Ureter (tissue), 1 donor: ENCODE measurements around the gene GARNL3. TPM values are rescaled to one million over a fixed set of nuclear protein-coding genes. Genes with fewer than 3 reads are reported as not detected.

ENCODE experiments used
- DNase-seq: peaks from one replicate; pipeline ENCODE4 v3.0.0-alpha.2; 2020; ENCODE audit warnings: low spot score
- total RNA-seq: library from RNA; stranded (reverse); gene quantifications from one replicate; pipeline ENCODE4 v1.2.4, GENCODE V29; 2023
- donor health status: DM: yes; HTN: yes; CAD: no.

The GARNL3 gene
- total RNA-seq, 1 donor from 2014 or later: 59.0 TPM

- no peak for DNase-seq
These were observed 48.5 kb downstream of the GARNL3 start for GRCh38 chr9:127313042-127313560.

GRCh38 chr9:127314911-127315310, 50.3 kb downstream of the GARNL3 start:
- no peak for DNase-seq

DNA sequence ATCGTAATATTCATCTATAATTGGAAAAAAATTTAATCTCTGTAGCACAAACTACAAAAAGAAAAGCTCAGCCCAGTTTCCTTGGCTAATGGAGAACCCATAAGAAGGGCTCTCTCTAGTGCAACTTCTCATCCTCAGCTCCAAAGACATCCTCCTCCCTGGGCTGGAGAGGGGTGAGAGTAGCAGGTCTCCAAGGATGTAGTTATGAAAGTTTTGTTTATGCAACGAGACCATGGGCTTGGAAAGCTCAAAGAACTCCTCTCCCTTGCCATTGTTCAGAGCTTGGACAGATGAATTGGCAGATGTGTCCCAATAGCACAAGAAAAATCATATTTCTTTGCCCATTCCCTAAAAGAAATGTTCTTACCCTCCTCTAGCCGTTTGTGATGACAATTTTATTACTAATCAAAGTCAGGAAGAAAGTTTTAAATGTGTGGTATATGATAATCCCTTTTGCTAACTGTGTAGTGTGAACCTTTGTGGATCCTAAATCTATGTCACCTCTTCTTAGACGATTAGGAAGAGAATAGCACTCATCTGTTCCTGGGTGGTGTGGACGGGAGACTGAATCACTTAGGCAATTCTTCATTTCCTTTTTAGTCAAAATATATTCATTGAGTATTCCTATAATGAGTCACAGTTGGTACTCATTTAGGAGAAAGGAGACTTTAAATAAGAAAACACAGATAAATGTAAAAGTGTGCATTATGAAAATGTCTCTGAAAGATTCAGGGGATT, 52.2 kb downstream of the GARNL3 start:
- DNase-seq: no peak

- no peak for DNase-seq
These were observed 54.1 kb downstream of the GARNL3 start for GRCh38 chr9:127318651-127319167.

GRCh38 chr9:127319366-127320114, 55.0 kb downstream of the GARNL3 start:
- DNase-seq: no peak

DNA sequence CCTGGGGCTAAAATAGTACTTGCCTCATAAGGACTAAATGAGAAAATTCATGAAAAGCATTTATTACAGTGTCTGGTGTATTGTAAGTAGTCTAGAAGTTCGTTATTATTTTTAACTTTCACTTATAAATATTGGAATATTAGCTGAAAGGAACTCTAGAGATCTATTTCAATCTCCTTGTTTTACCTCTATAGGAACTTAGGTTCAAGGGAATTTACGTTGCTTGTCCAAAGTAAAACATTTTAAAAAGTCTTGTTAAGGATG, 55.5 kb downstream of the GARNL3 start:
- DNase-seq: no peak

- no peak for DNase-seq
These were observed 58.8 kb downstream of the GARNL3 start for GRCh38 chr9:127323393-127323792.

DNA sequence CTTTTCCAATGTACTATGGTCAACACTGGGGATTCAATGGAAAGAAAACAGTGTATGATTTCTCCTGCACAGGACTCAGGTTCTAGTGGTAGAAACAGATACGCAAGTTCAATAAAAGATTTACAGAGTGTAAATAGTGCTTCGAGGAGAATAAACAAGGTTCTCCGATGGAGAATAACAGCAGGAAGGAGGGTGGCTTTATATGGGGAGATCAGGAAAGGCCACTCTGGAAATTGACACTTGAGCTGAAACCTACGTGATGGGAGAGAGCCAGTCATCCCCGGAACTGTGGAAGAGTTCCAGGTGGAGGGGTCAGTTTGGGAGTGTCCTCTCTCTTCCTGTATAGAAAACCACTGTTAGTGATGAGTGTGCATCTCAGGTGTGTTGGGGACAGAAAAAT, 65.9 kb downstream of the GARNL3 start:
- no peak for DNase-seq

DNA sequence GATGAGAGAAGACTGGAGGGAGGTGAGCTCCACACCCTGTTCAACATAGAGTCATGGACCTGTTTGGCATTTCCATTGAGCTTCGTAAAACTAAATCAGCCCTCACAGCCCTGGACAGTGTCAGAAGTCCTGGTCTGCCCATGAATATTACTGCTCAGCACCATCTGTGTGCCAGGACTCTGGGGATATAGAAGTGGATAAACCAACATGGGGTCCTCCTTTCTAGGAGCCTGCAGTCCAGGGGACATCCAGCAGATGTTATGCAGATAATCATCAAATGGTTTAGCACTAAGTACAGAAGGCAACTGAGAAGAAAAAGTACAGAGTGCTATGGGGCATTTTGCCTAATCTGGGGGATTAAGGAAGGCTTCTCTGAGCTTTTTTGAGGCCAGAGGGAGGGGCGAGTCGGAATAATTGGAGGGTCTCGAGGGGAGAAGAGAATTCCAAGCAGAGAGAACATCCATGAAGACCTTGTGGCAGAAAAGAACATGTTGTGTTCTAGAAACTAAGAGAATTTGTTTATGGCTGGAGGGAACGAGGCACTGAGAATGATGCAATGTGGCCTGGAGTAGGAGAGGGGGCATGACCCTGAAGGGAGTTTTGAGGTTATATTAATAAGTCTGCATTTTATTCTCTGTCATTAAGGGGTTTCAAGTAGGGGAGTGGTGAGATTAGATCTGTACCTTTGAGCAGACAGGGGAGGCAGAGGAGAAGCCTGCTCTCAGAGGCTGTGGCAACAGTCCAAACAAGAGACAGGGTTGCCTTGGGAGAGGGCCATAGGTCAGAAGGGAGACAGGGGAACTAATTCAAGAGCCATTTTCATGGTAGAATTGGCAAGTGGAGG, 68.9 kb downstream of the GARNL3 start:
- no peak for DNase-seq

DNA sequence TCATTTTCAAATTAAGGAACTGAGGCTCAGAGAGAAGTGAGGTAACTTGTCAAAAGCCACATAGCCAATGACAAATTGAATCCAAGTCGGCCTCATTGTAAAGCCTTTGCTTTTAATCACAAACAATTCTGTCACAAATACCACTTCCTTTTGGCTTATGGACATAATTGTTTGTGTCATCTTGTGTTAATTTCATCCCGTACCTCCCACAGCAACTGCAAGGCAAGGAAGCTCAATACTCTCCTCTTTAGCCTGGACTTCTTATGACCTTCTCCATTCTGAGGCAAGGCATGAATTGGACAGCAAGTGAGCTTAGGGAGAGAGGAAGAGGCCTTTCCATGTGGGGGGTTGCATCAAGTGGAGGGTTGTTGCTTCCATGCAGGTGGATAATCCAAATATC, 70.2 kb downstream of the GARNL3 start:
- no peak for DNase-seq

DNA sequence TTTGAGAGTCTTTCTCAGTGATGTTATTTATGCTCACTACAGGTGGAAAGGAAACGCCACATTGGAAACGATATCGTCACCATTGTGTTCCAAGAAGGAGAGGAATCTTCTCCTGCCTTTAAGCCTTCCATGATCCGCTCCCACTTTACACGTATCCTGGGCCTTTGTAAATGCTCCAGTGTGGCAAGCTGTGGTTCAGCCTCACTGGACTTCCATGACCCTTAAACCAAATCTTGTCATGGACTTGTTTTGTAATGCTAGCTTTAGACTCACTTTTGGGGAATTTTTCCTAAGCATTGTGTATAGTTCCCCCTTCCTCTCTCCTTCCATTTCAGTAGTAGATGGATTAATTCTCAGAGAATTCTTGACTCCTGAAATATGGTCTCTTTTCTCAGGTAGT, 71.5 kb downstream of the GARNL3 start:
- no peak for DNase-seq

DNA sequence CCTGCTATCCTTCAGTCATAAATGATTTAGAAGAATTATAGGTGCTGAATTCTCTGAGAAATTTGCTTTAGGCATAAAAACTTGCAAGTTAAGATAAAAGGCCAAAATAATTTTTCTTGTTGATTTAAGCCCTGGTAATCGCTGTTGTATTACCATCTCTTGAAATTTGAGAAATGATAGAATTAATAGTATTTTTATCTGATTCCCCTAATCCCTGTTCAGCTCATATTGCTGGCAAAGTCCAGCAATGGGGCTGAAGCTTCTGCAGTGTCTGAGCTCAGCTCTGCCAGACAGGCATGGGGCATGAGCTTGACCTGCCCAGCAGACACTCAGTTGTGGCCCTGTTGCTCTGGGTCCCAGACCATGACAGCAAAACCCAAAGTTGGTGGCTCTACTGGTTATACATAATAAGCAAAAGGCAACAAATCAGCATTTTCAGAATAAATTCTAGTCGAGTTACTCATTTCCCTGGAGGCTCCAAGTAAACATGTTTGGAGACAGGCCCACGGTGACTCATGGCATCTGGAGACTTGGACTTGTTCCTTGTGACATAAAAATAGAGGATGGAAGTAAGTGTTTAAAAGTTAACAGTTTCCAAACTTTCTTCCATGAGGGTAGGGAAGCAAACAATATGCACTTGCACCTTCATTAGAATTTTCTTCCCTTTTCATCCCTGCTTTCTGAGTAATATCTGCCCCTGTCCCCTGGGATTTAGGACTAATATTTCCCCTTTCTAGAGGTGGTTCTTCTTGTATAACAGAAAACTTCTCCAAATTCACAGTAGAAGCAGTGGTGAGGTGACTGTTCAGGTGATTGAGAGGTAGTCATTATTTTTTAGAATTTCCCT, 72.2 kb downstream of the GARNL3 start:
- DNase-seq: peak; percentile 84

- no peak for DNase-seq
These were observed 76.1 kb downstream of the GARNL3 start for GRCh38 chr9:127340721-127341120.

- no peak for DNase-seq
These were observed 76.6 kb downstream of the GARNL3 start for GRCh38 chr9:127341152-127341551.

DNA sequence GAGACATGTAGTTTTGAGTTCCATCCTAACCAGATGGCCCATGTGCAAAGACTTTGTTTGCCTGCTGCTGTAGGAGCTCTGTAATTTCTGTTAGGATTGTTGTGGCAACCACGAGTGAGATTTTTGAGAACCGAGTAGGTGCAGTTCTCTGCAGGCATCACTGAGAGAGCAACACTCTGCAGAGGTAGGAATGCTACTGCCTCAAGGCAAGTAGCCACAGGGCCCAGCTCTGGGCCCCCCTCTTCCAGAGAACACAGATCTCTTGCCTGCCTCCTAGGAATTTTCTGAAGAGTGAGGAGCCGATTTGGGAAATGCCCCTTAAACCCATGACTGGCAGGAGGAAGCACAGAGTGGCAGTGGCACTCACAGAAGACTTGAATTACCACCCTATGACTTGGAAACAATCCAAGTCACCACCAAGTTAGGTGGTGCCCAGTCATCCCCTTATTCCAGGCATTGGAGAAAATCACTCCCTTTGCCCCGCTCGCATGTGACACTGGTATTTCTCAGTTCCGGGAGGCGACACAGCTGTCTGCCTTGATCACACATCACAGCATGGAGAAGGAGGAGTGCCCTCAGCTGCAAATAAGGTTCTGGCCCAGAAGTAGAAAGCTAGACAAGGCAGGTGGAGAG, 79.9 kb downstream of the GARNL3 start:
- DNase-seq: no peak

- no peak for DNase-seq
These were observed 81.0 kb downstream of the GARNL3 start for GRCh38 chr9:127345566-127345965.

GRCh38 chr9:127346584-127346983, 82.0 kb downstream of the GARNL3 start:
- DNase-seq: no peak

GRCh38 chr9:127347831-127348776, 83.5 kb downstream of the GARNL3 start:
- no peak for DNase-seq

GRCh38 chr9:127349483-127350113, 85.0 kb downstream of the GARNL3 start:
- DNase-seq: no peak
